Urinary bladder (tissue), 4 donors: ENCODE measurements around the gene IMP4. TPM values are rescaled to one million over a fixed set of nuclear protein-coding genes. Genes with fewer than 3 reads are reported as not detected.

Experiments
- DNase-seq: peaks from one replicate; pipeline ENCODE4 v3.0.0-alpha.2; 2015; ENCODE audit errors: extremely low spot score
- H3K27ac ChIP-seq: one replicate; pipeline ENCODE4 v1.5.1; 2013; ENCODE audit warnings: low read depth, mild to moderate bottlenecking, moderate library complexity
- H3K36me3 ChIP-seq: one replicate; pipeline ENCODE4 v1.6.1; 2013; ENCODE audit warnings: mild to moderate bottlenecking, moderate library complexity; ENCODE audit not compliant: insufficient read depth
- H3K4me1 ChIP-seq: one replicate; pipeline ENCODE4 v1.6.1; 2013; ENCODE audit warnings: mild to moderate bottlenecking, moderate library complexity; ENCODE audit not compliant: insufficient read depth
- H3K4me3 ChIP-seq: one replicate; pipeline ENCODE4 v1.5.1; 2013; ENCODE audit warnings: low read depth, low read length
- WGBS: extraction: QIAGEN DNeasy Blood & Tissue Kit; methylation state at CpG from one replicate; pipeline ENCODE4 v1.1.7; 2013; 5-methylcytosine and 5-hydroxymethylcytosine counted together
- polyA plus RNA-seq: library from polyadenylated mRNA; stranded (reverse); fragments of 200-250 nt; gene quantifications from one replicate; pipeline ENCODE4 v1.2.3, GENCODE V29; 2013
- total RNA-seq: library from RNA; depleted of rRNA; stranded (reverse); fragments of >200 nt; gene quantifications from one replicate; pipeline ENCODE4 v1.2.3, GENCODE V29; 2014
- donor health status: healthy with polysubstance abuse.
- donor health status: healthy.

IMP4 gene
- total RNA-seq, result 22.3 TPM
- 102 TPM for polyA plus RNA-seq

- under 1% methylated on average over 60 of the region's 60 CpGs for WGBS
- H3K4me1 ChIP-seq, result no peaks in the 10 kb centered on the region
- peak within 1 kb of the TSS; percentile 69 for H3K4me3 ChIP-seq
- peak; percentile 99 for DNase-seq
- peaks cover 3% of the 10 kb centered on the region for H3K36me3 ChIP-seq
- H3K27ac ChIP-seq, result peak within 1 kb of the TSS; percentile 83
Observed at GRCh38 chr2:130342533-130343275, at the start of gene IMP4. Gene IMP4 (plus strand): TSS chr2:130342897. CDS start chr2:130342933, 36 bp downstream.

DNA sequence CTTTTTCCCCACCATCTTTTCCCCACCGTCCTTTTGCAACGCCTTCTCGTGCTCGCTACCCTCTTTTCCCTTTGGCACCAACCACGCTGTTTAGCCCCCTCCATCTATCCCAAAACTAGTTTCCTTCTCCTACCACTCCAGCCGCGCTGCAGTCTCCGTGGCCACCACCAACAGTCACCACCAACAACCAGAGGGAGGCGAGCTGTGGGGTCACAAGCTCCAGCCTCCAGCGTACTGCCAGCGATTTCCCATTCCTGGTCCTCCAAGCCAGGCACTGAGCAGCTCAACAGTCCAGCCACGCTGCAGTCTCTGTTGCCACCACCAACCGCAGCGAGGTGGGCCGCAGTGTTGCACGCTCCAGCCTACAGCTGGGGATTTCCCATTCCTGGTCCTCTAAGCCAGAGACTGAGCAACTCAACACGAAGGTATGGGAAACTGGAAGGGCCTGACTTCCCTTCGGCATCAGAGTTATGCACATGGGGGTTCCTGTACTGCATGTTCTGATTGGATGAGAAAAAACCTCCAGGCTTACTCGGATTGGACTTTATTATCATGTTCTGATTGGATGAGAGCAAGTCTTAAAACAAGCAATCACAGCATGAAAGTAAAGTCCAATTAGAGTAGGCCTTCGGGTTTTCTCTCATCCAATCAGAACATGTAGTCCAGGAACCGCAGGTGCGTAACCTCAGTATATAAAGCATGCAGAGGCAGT, 42.3 kb upstream of the IMP4 start:
- Histone ChIP-seq H3K27ac (no peak overlapping the region), H3K4me1 (no peaks in the 10 kb centered on the region), H3K36me3 (no peaks in the 10 kb centered on the region), H3K4me3 (no peak overlapping the region)
- 73% methylated on average over 22 of the region's 22 CpGs for WGBS
- no peak for DNase-seq

GRCh38 chr2:130300970-130301348, 41.7 kb upstream of the IMP4 start:
- DNase-seq, result no peak
- Histone ChIP-seq H3K4me3 (no peak overlapping the region), H3K36me3 (no peaks in the 10 kb centered on the region), H3K4me1 (no peaks in the 10 kb centered on the region), H3K27ac (no peak overlapping the region)
- 93% methylated on average over 13 of the region's 13 CpGs for WGBS

- WGBS, result 80% methylated on average over 12 of the region's 12 CpGs
- Histone ChIP-seq H3K36me3 (no peaks in the 10 kb centered on the region), H3K4me3 (no peak overlapping the region), H3K4me1 (no peaks in the 10 kb centered on the region), H3K27ac (no peak overlapping the region)
- DNase-seq, result no peak
Observed at GRCh38 chr2:130302164-130302886, 40.4 kb upstream of the IMP4 start.

DNA sequence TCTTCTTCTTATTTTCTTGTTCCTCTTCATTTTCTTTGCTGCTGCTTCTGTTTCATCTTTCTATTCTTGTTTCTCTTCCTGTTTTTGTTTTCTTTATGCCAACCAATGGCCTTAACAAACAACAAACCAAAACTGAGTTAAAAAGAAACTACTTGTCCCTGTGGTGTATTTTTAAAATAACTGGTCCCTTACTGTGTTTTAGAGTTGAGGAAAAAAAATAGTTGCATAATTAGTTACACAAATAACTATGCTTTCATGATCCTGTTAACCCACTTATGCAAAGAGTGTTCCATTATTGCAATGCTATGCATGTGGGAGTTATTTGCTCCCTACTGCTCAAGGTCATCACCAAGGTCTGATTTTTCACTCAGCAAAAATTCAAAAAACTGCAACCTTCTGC, 39.5 kb upstream of the IMP4 start:
- H3K36me3 ChIP-seq, result no peaks in the 10 kb centered on the region
- no peaks in the 10 kb centered on the region for H3K4me1 ChIP-seq
- DNase-seq, result no peak
- no peak overlapping the region for H3K27ac ChIP-seq
- H3K4me3 ChIP-seq, result no peak overlapping the region

DNA sequence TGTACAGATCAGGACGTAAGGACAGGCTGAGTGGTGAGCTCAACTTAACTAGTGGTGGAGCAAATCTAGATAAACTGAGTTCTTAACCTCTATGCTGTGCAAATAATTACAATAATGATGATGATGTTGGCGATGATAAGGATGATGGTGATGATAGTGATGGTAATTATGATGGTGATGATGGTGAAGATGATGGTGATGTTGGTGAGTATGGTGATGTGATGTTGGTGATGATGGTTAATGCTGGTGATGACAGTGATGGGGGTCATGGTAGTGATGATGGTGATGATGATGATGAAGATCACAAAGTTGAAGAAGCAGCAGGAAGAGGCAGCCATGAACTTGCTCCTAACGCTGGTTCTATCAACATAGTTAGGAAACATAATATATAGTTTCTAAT, 38.0 kb upstream of the IMP4 start:
- no peak overlapping the region for H3K4me3 ChIP-seq

DNA sequence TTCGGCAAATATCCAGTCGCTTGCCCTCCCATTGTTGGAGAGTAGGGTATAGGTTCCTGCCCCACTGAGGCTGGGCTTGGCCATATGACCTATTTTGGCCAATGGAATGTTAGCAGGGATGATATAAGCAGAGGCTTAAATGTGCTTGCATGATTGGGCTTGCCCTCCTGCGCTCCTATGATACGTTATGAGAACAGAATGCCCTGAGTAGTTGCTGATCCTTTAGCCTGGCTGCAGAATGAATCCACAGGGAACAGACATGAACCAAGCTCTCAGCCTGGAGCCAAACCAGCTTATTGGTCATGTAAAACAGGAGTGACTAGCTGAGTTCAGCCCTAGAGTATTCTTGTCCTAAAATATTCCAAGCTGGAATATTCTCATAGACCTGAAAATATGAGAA, 34.8 kb upstream of the IMP4 start:
- Histone ChIP-seq H3K4me1 (no peaks in the 10 kb centered on the region), H3K36me3 (no peaks in the 10 kb centered on the region), H3K4me3 (no peak overlapping the region), H3K27ac (no peak overlapping the region)
- 81% methylated on average over 4 of the region's 4 CpGs for WGBS
- DNase-seq, result no peak

More for the DNA sequence above, 38.0 kb upstream of the IMP4 start:
- Histone ChIP-seq H3K27ac (no peak overlapping the region), H3K4me1 (no peaks in the 10 kb centered on the region), H3K36me3 (no peaks in the 10 kb centered on the region)
- no peak for DNase-seq
- WGBS, result 84% methylated on average over 3 of the region's 3 CpGs

DNA sequence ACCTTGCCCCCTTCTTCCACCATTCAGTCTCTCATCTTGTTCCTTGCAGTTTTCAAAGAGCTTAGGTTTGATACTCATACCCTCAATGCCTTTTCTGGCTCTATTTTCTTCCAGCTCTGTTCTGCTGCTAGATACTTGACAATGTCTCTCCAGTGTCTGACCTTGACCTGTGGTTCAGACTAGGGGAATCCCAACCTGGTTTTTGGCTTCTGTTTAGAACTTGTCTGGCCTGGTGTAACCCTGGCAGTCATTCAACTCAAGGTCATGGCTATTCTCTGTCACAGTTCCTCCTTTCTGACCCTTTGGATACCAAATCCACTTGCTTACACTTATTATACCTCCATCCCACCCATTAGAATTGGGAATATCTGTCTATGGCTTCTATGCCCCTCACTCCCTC, 31.8 kb upstream of the IMP4 start:
- DNase-seq, result no peak
- Histone ChIP-seq H3K4me3 (no peak overlapping the region), H3K36me3 (no peaks in the 10 kb centered on the region), H3K4me1 (no peaks in the 10 kb centered on the region), H3K27ac (no peak overlapping the region)

DNA sequence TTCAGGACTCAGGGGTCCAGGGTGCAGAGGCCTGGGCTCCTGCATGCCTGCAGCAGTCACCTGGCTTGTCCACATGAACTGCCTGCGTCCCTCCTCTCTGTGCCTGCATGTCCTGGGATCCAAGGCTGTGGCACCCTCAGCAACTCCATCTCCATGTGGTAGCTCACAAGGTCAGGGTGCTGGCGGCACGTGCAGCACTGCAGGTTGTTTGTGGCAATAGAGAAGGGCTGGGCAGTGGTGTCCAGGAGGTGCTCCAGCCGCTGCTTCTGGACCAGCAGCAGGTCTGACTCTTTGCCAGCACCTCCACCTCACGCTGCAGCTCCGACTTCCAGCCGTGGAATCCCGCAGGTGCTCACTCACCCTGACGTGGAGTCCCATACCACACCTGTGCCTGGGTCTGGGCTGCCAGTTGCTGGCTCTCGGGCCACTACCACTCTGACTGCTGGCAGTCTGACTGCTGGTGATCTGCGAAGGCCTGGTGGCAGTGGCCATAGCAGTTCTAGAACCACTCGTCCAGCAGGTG, 28.8 kb upstream of the IMP4 start:
- DNase-seq, result no peak
- Histone ChIP-seq H3K36me3 (no peaks in the 10 kb centered on the region), H3K27ac (no peak overlapping the region), H3K4me3 (no peak overlapping the region), H3K4me1 (no peaks in the 10 kb centered on the region)
- WGBS, result 86% methylated on average over 12 of the region's 12 CpGs

DNA sequence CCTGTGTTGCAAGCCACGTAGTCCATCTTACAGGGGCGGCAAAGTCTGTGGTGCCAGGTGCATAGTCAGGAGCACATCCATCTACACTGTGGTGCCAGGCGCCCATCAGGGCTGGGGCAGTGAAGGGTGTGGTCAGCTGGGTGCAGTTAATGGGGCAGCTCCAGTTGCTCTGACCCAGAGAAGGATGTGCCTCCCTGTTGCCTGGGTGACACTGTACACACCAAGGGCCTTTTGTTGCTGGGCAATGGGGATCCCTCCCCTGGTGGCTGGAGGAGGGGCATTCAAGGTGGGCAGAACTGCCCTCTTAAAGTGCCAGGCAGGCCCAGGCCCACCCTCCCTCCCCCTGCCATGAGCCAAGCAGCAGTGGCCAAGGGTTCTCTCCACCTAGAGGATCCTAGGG, 28.3 kb upstream of the IMP4 start:
- no peak overlapping the region for H3K27ac ChIP-seq
- H3K4me3 ChIP-seq, result no peak overlapping the region
- H3K36me3 ChIP-seq, result no peaks in the 10 kb centered on the region
- no peaks in the 10 kb centered on the region for H3K4me1 ChIP-seq
- 88% methylated on average over 3 of the region's 3 CpGs for WGBS
- DNase-seq, result no peak

GRCh38 chr2:130316596-130316995, 26.1 kb upstream of the IMP4 start:
- H3K36me3 ChIP-seq, result no peaks in the 10 kb centered on the region
- H3K27ac ChIP-seq, result no peak overlapping the region
- H3K4me1 ChIP-seq, result no peaks in the 10 kb centered on the region
- 6% methylated on average over 1 of the region's 1 CpG for WGBS
- no peak for DNase-seq
- no peak overlapping the region for H3K4me3 ChIP-seq

- 76% methylated on average over 7 of the region's 7 CpGs for WGBS
- H3K4me1 ChIP-seq, result no peaks in the 10 kb centered on the region
- no peak overlapping the region for H3K4me3 ChIP-seq
- no peak for DNase-seq
- no peak overlapping the region for H3K27ac ChIP-seq
- no peaks in the 10 kb centered on the region for H3K36me3 ChIP-seq
Observed at GRCh38 chr2:130318906-130319305, 23.8 kb upstream of the IMP4 start.

DNA sequence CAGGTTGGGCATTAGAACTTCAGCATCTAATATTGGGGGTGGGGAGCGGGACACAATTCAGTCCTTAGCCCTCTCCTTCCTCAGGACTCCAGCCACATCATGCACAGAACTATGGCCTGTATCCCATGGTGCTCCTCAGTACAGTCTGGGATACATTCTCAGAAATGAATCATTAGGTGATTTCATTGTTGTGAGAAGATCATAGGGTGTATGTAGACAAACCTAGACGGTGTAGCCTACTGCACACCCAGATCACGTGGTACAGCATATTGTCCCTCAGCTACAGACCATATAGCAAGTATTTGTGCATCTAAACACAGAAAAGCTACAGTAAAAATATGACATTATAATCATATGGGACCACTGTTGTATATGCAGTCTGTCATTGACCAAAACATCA, 23.2 kb upstream of the IMP4 start:
- WGBS, result 83% methylated on average over 3 of the region's 3 CpGs
- Histone ChIP-seq H3K4me3 (no peak overlapping the region), H3K36me3 (no peaks in the 10 kb centered on the region), H3K4me1 (no peaks in the 10 kb centered on the region), H3K27ac (no peak overlapping the region)
- no peak for DNase-seq
